K562 (cell line): ENCODE data around the gene GALNT18. TPM values are rescaled to one million over a fixed set of nuclear protein-coding genes. Genes with fewer than 3 reads are reported as not detected.
A peak's percentile ranks its signal among the peaks of the same experiment; 100 is the strongest.

Experiments
- ATAC-seq: fragments of 200-7000 bp; cut with Tn5 transposase; 3 replicates; pipeline ENCODE4 v1.9.1; 2020; ENCODE audit warnings: moderate library complexity
- BruUV-seq: library from RNA; stranded (reverse); fragments of 400-500 nt; replicated peaks from 2 replicates; lab custom pipeline; 2021; lab: Mats Ljungman, UMichigan
- CTCF ChIA-PET: fragments of 300-600 bp; formaldehyde crosslinking; extraction: SDS; loops from one replicate; lab custom pipeline; 2021; ENCODE audit warnings: low intra/inter-chr PET ratio; lab: Yijun Ruan, JAX
- POLR2A ChIA-PET: fragments of 300-600, 350-650 bp; sonication (Branson Sonifier 250); formaldehyde crosslinking; extraction: SDS; loops from one replicate; lab custom pipeline; 2021; ENCODE audit warnings: antibody characterized with exemption, inconsistent platforms; lab: Yijun Ruan, JAX
- DNase-seq, 4 experiments: peaks; one replicate each; pipeline versions ENCODE4 v3.0.0 to v3.0.0-alpha.2; 2011 to 2018; ENCODE audit warnings: low spot score in 3 of 4, mixed read lengths in 3 of 4; ENCODE audit errors: extremely low read depth in 1 of 4
- FAIRE-seq: peaks from 2 replicates; lab custom pipeline; 2011; peaks lifted over from hg19 to GRCh38; lab: Jason Lieb, UNC
- H2AFZ ChIP-seq: 2 replicates; pipeline ENCODE4 v1.6.0; 2011; ENCODE audit warnings: low read depth, low read length, control low read depth, inconsistent platforms
- H3K27ac ChIP-seq: fragments of 200-600 bp; 3 replicates; pipeline ENCODE4 v1.8.0; 2011; ENCODE audit warnings: low read depth, mild to moderate bottlenecking, control low read depth, inconsistent platforms, low read length, moderate library complexity, mixed read lengths; ENCODE audit errors: extremely low read depth
- H3K27me3 ChIP-seq, 2 experiments: fragments of 300-600 bp in 1 of 2; 2 replicates in 1 of 2; 3 replicates in 1 of 2; pipeline versions ENCODE4 v1.6.0 to v1.8.0; 2011; ENCODE audit warnings: inconsistent platforms in 2 of 2, low read length in 2 of 2, mild to moderate bottlenecking in 1 of 2, mixed read lengths in 1 of 2, moderate library complexity in 1 of 2; ENCODE audit not compliant: control insufficient read depth in 2 of 2, insufficient read depth in 2 of 2
- H3K36me3 ChIP-seq: fragments of 300-600 bp; 3 replicates; pipeline ENCODE4 v1.8.0; 2011; ENCODE audit warnings: mild to moderate bottlenecking, low read length, inconsistent platforms; ENCODE audit not compliant: control insufficient read depth, insufficient read depth
- H3K4me1 ChIP-seq, 2 experiments: fragments of 200-600 bp in 1 of 2; replicated peaks in 1 of 2; 2 replicates in 1 of 2; 3 replicates in 1 of 2; pipeline versions ENCODE4 v1.5.1 to v1.8.0; 2011; ENCODE audit warnings: inconsistent platforms in 2 of 2, low read length in 2 of 2, mild to moderate bottlenecking in 1 of 2, mixed read lengths in 1 of 2, moderate library complexity in 1 of 2; ENCODE audit not compliant: control insufficient read depth in 2 of 2, insufficient read depth in 2 of 2
- H3K4me2 ChIP-seq: 2 replicates; pipeline ENCODE4 v1.6.1; 2011; ENCODE audit warnings: low read length, control low read depth, inconsistent platforms, mixed read lengths; ENCODE audit not compliant: insufficient read depth
- H3K4me3 ChIP-seq: fragments of 200-600 bp; sonication (generic), shearing (Covaris generic); 2 replicates; pipeline ENCODE4 v1.5.1; 2016; ENCODE audit warnings: control low read depth, inconsistent platforms
- H3K79me2 ChIP-seq: fragments of 200-600 bp; 3 replicates; pipeline ENCODE4 v1.8.0; 2011; ENCODE audit warnings: low read length, inconsistent platforms; ENCODE audit not compliant: control insufficient read depth, insufficient read depth
- H3K9ac ChIP-seq, 2 experiments: 2 replicates each; pipeline versions ENCODE4 v1.6.0 to v1.6.1; 2011; ENCODE audit warnings: low read depth in 2 of 2, low read length in 2 of 2, control low read depth in 1 of 2, inconsistent platforms in 1 of 2, mild to moderate bottlenecking in 1 of 2, mixed read lengths in 1 of 2; ENCODE audit not compliant: insufficient read depth in 1 of 2
- H3K9me1 ChIP-seq: one replicate; pipeline ENCODE4 v1.6.0; 2011; ENCODE audit warnings: inconsistent platforms, mild to moderate bottlenecking, low read length, moderate library complexity; ENCODE audit not compliant: control insufficient read depth, insufficient read depth
- H3K9me3 ChIP-seq: replicated peaks from 2 replicates; pipeline ENCODE4 v1.5.1; 2011; ENCODE audit warnings: low read depth, low read length, inconsistent platforms; ENCODE audit not compliant: control insufficient read depth, insufficient read depth
- H4K20me1 ChIP-seq: replicated peaks from 2 replicates; pipeline ENCODE4 v1.6.1; 2011; ENCODE audit warnings: low read length, inconsistent platforms, mixed read lengths; ENCODE audit not compliant: control insufficient read depth, insufficient read depth
- ARID1B ChIP-seq: fragments of 450-650 bp; IDR thresholded peaks from 2 replicates; pipeline ENCODE4 v1.6.1; 2016; ENCODE audit warnings: antibody characterized with exemption, mild to moderate bottlenecking, inconsistent platforms
- CBX2 ChIP-seq: fragments of 200-600 bp; sonication (generic); IDR thresholded peaks from one replicate; pipeline ENCODE4 v1.6.1; 2012; ENCODE audit warnings: mild to moderate bottlenecking, low read length, inconsistent platforms; ENCODE audit not compliant: insufficient read depth, poor library complexity, severe bottlenecking
- CCAR2 ChIP-seq: fragments of 200-400 bp; formaldehyde crosslinking; IDR thresholded peaks from 2 replicates; pipeline ENCODE4 v1.6.1; 2017; ENCODE audit warnings: mild to moderate bottlenecking, low read depth, low read length
- CEBPG ChIP-seq, 3 experiments: fragments of 200-800 bp in 1 of 3; sonication (Bioruptor generic) in 1 of 3; sonication (generic) in 1 of 3; formaldehyde crosslinking in 1 of 3; IDR thresholded peaks in 2 of 3; conservative IDR thresholded peaks in 1 of 3; 2 replicates each; pipeline versions ENCODE4 v1.6.1 to v1.8.0; 2016 to 2022; ENCODE audit warnings: missing compliant biosample characterization in 2 of 3, missing genetic modification characterization in 2 of 3, mild to moderate bottlenecking in 1 of 3, missing genetic modification reagents in 1 of 3
- CHD1 ChIP-seq: fragments of 200-600 bp; sonication (generic); IDR thresholded peaks from one replicate; pipeline ENCODE4 v1.6.1; 2012; ENCODE audit warnings: mild to moderate bottlenecking, moderate library complexity, low read length, inconsistent platforms
- NFRKB ChIP-seq: fragments of 450-650 bp; IDR thresholded peaks from 2 replicates; pipeline ENCODE4 v1.6.1; 2016; ENCODE audit warnings: low read depth
- RAD51 ChIP-seq: fragments of 450-650 bp; IDR thresholded peaks from 2 replicates; pipeline ENCODE4 v1.7.1; 2016; ENCODE audit warnings: low read depth, mild to moderate bottlenecking, borderline replicate concordance
- ZBTB17 ChIP-seq: fragments of 450-650 bp; formaldehyde crosslinking; IDR thresholded peaks from 2 replicates; pipeline ENCODE4 v1.4.0; 2020; ENCODE audit warnings: mild to moderate bottlenecking
- ZNF561 ChIP-seq: fragments of 450-650 bp; formaldehyde crosslinking; conservative IDR thresholded peaks from 2 replicates; pipeline ENCODE4 v1.4.0; 2020; ENCODE audit warnings: mild to moderate bottlenecking, moderate library complexity
- WGBS: fragments of 100-300 bp; shearing (Covaris generic); methylation state at CpG from one replicate; pipeline ENCODE4 v1.1.6; 2016; ENCODE audit warnings: low coverage, mixed read lengths; ENCODE audit not compliant: insufficient coverage; ENCODE audit errors: missing lambda C conversion rate; 5-methylcytosine and 5-hydroxymethylcytosine counted together
- in situ Hi-C: fragments of 300-500 bp; cut with MboI; formaldehyde crosslinking; loops from 4 replicates; pipeline ENCODE4 v1.15.0; 2018; ENCODE audit warnings: inconsistent platforms, mixed read lengths
- intact Hi-C: fragments of 100-400 bp; cut with micrococcal nuclease; formaldehyde crosslinking; loops from 2 replicates; pipeline ENCODE4 v1.14.2; 2022
- polyA plus RNA-seq, 8 experiments: library from polyadenylated mRNA; depleted of rRNA in 4 of 8; stranded (reverse) in 5 of 8; unstranded in 3 of 8; fragments of >200 nt; fragmentation: Nextera tagmentation in 2 of 8; fragmentation: Illumina TruSeq in 1 of 8; extraction: Ambion mirVana in 2 of 8; extraction: Trizol in 1 of 8; gene quantifications; 2 replicates each; pipeline versions ENCODE4 v1.2.1 to v1.2.3, GENCODE V29; 2011 to 2014; ENCODE audit warnings: inconsistent platforms in 1 of 8, missing spikeins in 1 of 8
- total RNA-seq, 7 experiments: library from RNA; depleted of rRNA in 6 of 7; stranded (reverse); fragments of >200 nt in 6 of 7; fragmentation: Illumina TruSeq in 2 of 7; extraction: Trizol in 2 of 7; gene quantifications; 2 replicates each; pipeline versions ENCODE4 v1.2.1 to v1.2.3, GENCODE V29; 2011 to 2021; ENCODE audit warnings: low replicate concordance in 1 of 7

Gene GALNT18
- total and polyA plus RNA-seq, 9 of the 15 experiments (the other 6 are each of a cell fraction or from before 2014, with no cell fraction given), result not detected

GRCh38 chr11:11624926-11625325 is 3.1 kb upstream of the GALNT18 start (continued):
- TF ChIP-seq ARID1B (no peak), NFRKB (no peak), CEBPG (CRISPR knock-in tag; IDR thresholded peaks at IDR 0.05) (no peak), CEBPG (tag; conservative IDR thresholded peaks at IDR 0.05 in 1 of 2, IDR thresholded peaks at IDR 0.05 in 1 of 2) (no peak), CCAR2 (no peak)

- H3K4me1 ChIP-seq, result peaks cover 0 to 24% of the 10 kb centered on the region in 2 experiments; a peak in 2 of 5 replicates
- H3K79me2 ChIP-seq, result no peaks in the 10 kb centered on the region
- ChIA-PET CTCF (no interaction called here), POLR2A (interaction anchor here (0.6 kb wide), 1 partner anchor 46 kb away, joined by 3 read pairs; no protein-coding TSS in a partner anchor)
- H3K27me3 ChIP-seq, result peaks cover 10 to 28% of the 10 kb centered on the region in 2 experiments; a peak in 4 of 5 replicates
- H3K27ac ChIP-seq, result no peak overlapping the region
- H3K9ac ChIP-seq, result no peak overlapping the region
- H4K20me1 ChIP-seq, result no peaks in the 10 kb centered on the region
- H3K36me3 ChIP-seq, result no peaks in the 10 kb centered on the region
- no peak overlapping the region for H3K4me2 ChIP-seq
- no TSS peak for BruUV-seq
- H3K4me3 ChIP-seq, result no peak overlapping the region
- H3K9me1 ChIP-seq, result no peaks in the 10 kb centered on the region
- H3K9me3 ChIP-seq, result no peaks in the 10 kb centered on the region
- no peak for DNase-seq
- H2AFZ ChIP-seq, result no peak overlapping the region
- TF ChIP-seq CBX2 (no peak), ZNF561 (CRISPR knock-in tag) (no peak), ZBTB17 (CRISPR knock-in tag) (peak; percentile 51; the same call in 1 of the 2 replicates), RAD51 (no peak), CHD1 (no peak)
- 0% methylated on average over 3 of the region's 3 CpGs for WGBS
- FAIRE-seq, result no peak
- in situ Hi-C loops, result no loop called here
- no peak for ATAC-seq
- intact Hi-C loops, result no loop called here
Observed at GRCh38 chr11:11624204-11624603, 2.4 kb upstream of the GALNT18 start.
